Fibroblast of peridontal ligament (primary cell): Measurements from ENCODE around the gene ENTPD5.
"Not testable (repeated sequence)": the region's sequence is repeated elsewhere in the genome, so short reads cannot be mapped to it uniquely, and the experiment has no call there.

ENCODE experiments used
- DNase-seq: peaks from one replicate; pipeline ENCODE4 v3.0.0-alpha.2; 2010; ENCODE audit errors: extremely low read depth

Gene ENTPD5

GRCh38 chr14:74005664-74006063 lies 13.4 kb downstream of the ENTPD5 start:
- not testable (repeated sequence) for DNase-seq

- DNase-seq: no peak
These were observed 20.4 kb downstream of the ENTPD5 start for GRCh38 chr14:73998726-73999125.

- no peak for DNase-seq
These were observed 21.1 kb downstream of the ENTPD5 start for GRCh38 chr14:73997944-73998447.

- DNase-seq: no peak
These were observed 21.8 kb downstream of the ENTPD5 start for GRCh38 chr14:73997108-73997943.

- DNase-seq: no peak
These were observed 22.4 kb downstream of the ENTPD5 start for GRCh38 chr14:73996731-73997107.

GRCh38 chr14:73995977-73996378 lies 23.1 kb downstream of the ENTPD5 start:
- no peak for DNase-seq

GRCh38 chr14:73994926-73995325 lies 24.2 kb downstream of the ENTPD5 start:
- not testable (repeated sequence) for DNase-seq

GRCh38 chr14:73991092-73991491 lies 28.0 kb downstream of the ENTPD5 start:
- no peak for DNase-seq

GRCh38 chr14:73988656-73989055 lies 30.4 kb downstream of the ENTPD5 start:
- not testable (repeated sequence) for DNase-seq

- no peak for DNase-seq
These were observed 31.0 kb downstream of the ENTPD5 start for GRCh38 chr14:73988065-73988464.

- DNase-seq: peak; percentile 65
These were observed 41.2 kb downstream of the ENTPD5 start for GRCh38 chr14:73977896-73978295.

GRCh38 chr14:73976125-73976524 lies 43.0 kb downstream of the ENTPD5 start:
- DNase-seq: no peak

- DNase-seq: no peak
These were observed 45.6 kb downstream of the ENTPD5 start for GRCh38 chr14:73973497-73973896.

GRCh38 chr14:73968885-73969284 lies 50.2 kb downstream of the ENTPD5 start:
- no peak for DNase-seq

- no peak for DNase-seq
These were observed 53.9 kb downstream of the ENTPD5 start for GRCh38 chr14:73965216-73965615.

GRCh38 chr14:73961192-73961591 lies 57.9 kb downstream of the ENTPD5 start:
- DNase-seq: no peak

- DNase-seq: no peak
These were observed 60.5 kb downstream of the ENTPD5 start for GRCh38 chr14:73958591-73958990.

GRCh38 chr14:73955674-73956073 lies 63.4 kb downstream of the ENTPD5 start:
- DNase-seq: no peak

GRCh38 chr14:73953731-73954130 lies 65.4 kb downstream of the ENTPD5 start:
- peak; percentile 31 for DNase-seq

GRCh38 chr14:73949752-73950734 lies 69.0 kb downstream of the ENTPD5 start, which contains the start of the genes COQ6 and FAM161B:
Gene COQ6 (plus strand): TSS chr14:73950302. CDS start chr14:73950333, 31 bp downstream.
Gene FAM161B (minus strand): TSS chr14:73950094. CDS start chr14:73950026, 68 bp downstream.
- peak; percentile 95 for DNase-seq

- DNase-seq: no peak
These were observed 73.9 kb downstream of the ENTPD5 start for GRCh38 chr14:73945159-73945670.
